ENCODE results near the gene TRAPPC3L.

- TF ChIP-seq LEF1 (IDR thresholded peaks at IDR 0.05; ENCODE audit: borderline replicate concordance), result no peak
- no peak for TF ChIP-seq SUZ12 (IDR thresholded peaks at IDR 0.05)
Measured at GRCh38 chr6:116557893-116558292, 12.4 kb upstream of the TRAPPC3L start.

Measured in HEK293T (cell line).